ENCODE measurements around the gene ZSWIM7. TPM values are rescaled to one million over a fixed set of nuclear protein-coding genes. Genes with fewer than 3 reads are reported as not detected.
A peak's percentile ranks its signal among the peaks of the same experiment; 100 is the strongest.

Gene ZSWIM7
- total RNA-seq, 2 donors from 2014 or later: 11.9 to 16.5 TPM

DNA sequence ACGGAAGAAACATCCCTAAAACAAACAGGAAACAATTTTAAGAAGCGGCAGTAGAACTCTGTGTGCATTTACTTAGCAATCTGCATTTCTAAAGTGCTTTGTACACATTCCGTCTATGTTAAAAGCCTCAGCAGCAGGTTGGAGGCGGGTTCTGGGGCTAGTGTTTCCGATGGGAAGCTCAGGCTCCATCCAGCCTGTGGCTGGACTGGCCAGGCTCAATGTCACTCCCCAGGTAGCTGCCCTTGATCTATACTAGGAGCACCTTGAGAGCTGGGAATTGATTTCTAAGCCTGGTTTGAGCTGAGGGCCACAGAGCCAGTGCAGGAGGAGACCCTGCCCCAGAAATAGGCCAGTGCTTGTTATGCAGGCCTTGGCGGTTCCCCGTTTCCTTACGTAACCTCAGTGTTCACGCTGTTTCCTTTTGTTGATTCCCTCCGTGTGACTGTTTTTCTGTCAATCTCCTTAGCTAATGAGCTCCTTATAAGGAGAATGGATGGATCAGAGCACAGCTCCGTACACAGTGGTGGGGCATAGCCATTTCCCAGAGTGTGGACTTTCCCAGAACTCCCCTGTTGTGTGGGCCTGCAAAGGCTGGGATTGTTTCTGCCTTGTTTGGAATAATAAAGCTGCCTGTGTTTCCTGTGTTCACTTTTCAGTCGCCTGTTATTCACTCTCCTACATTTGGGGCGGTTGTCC, 33.2 kb downstream of the ZSWIM7 start:
- DNase-seq (ENCODE audit: low spot score): no peak
- intact Hi-C loops (cut with DNase I): no loop called here

DNA sequence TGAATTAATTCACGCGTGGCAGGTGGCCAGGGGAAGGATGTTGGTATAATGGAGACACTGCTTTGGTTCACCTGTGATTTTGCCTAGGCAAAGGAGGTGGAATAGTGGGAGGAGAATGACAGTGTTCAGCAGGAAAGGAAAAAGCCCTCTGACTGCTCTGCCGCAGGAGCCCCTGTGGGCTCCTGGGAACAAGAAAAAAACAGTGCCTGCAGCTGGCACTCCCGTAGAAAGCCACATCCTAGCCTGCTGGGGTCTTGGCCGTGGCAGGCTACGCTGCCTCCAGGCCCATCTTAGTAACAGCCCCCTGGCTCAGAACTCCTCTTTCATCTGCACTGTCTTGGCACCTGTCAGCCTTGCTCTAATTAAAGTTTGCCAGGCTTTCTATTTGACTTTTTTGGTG, 34.0 kb downstream of the ZSWIM7 start:
- intact Hi-C loops (cut with DNase I): no loop called here
- no peak for DNase-seq (ENCODE audit: low spot score)

GRCh38 chr17:15963670-15964110, 35.8 kb downstream of the ZSWIM7 start:
- intact Hi-C loops (cut with DNase I): no loop called here
- DNase-seq (ENCODE audit: low spot score): no peak

- intact Hi-C loops (cut with DNase I): no loop called here
- no peak for DNase-seq (ENCODE audit: low spot score)
These were observed 41.0 kb downstream of the ZSWIM7 start for GRCh38 chr17:15958484-15958854.

DNA sequence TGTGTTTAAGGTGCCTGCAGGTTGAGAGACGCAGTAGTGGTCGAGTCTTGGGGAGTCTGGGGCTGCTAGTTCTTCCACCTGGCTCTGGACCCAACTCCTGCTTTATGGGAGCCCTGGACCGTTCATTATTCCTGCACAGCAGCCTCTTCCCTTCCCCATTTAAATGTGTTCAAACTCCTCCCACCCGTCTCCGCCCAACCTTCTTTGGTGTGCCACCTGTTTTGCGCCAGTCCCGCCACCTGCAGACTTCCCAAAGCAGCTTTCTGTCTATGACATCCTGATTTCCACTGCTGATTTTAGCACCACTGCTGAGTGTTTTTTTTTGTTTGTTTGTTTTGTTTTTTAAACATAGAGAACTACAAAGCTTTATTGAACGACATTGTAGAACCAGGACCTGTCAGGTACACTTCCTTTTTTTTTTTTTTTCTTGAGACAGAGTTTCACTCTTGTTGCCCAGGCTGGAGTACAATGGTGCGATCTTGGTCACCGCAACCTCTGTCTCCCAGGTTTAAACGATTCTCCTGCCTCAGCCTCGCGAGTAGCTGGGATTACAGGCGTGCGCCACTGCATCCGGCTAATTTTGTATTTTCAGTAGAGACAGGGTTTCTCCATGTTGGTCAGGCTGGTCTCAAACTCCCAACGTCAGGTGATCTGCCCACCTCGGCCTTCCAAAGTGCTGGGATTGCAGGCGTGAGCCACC, 41.7 kb downstream of the ZSWIM7 start:
- intact Hi-C loops (cut with DNase I): no loop called here
- no peak for DNase-seq (ENCODE audit: low spot score)

DNA sequence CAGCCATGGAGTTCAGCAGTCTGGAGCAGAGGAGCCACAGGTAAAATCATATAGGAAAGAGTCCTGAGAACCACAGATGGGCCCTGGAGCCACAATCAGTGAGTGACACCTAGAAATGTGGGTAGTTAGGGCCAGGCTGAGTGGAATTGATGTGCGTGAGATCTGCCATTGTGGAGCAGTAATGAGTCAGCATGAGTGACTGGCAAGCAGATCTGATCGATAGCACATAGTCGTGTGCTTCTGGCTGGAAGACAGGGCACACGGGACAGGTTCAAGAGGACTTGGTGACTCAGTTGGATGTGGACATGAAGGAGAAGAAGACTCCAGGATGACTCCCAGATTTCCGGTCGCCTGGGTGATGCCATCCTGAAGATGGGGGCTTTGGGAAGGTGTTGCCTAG, 42.3 kb downstream of the ZSWIM7 start:
- no peak for DNase-seq (ENCODE audit: low spot score)
- intact Hi-C loops (cut with DNase I): no loop called here

- DNase-seq (ENCODE audit: low spot score): peak; percentile 64
These were observed 43.5 kb downstream of the ZSWIM7 start for GRCh38 chr17:15955793-15956541.

GRCh38 chr17:15954222-15954621, 45.3 kb downstream of the ZSWIM7 start:
- DNase-seq (ENCODE audit: low spot score): peak; percentile 25
- intact Hi-C loops (cut with DNase I): no loop called here

More at GRCh38 chr17:15955793-15956541, 43.5 kb downstream of the ZSWIM7 start:
- intact Hi-C loops (cut with DNase I): no loop called here

GRCh38 chr17:15952916-15953790, 46.4 kb downstream of the ZSWIM7 start:
- DNase-seq (ENCODE audit: low spot score): peak; percentile 70
- intact Hi-C loops (cut with DNase I): no loop called here

- DNase-seq (ENCODE audit: low spot score): peak; percentile 9
- intact Hi-C loops (cut with DNase I): no loop called here
These were observed 47.4 kb downstream of the ZSWIM7 start for GRCh38 chr17:15952048-15952532.

DNA sequence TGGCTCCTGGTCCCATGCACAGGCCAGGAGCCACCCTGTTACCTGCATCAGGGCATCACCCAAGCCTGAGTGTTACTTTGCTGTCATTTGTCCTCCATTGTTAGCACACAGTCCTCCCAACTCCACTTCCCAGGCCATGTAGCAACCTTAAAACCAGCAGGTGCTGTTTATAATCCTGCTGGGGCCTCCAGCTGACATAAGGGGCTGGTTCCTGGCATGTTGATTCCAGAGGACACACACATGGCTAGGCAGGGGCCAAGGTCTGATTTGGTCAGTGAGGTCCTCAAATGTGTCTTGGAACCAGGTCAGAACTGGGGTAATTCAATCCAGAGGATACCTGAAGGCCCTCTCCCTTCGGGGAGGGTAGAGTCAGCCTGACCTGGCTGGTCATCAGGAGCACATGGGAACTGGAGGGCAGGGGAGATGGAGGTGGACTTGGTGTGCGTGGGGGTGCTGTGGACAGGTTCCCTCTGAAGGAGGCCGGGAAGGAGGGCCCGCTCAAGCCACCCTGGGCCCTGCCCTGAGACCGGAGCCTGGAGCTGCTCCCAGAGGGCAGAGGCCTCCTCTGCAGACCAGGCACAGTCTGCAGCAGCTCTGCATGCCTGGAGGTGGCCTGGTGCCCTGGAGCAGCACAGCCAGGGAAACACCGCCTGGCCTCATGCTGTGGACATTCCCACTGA, 48.0 kb downstream of the ZSWIM7 start:
- peak; percentile 66 for DNase-seq (ENCODE audit: low spot score)

GRCh38 chr17:15947976-15948752, 51.3 kb downstream of the ZSWIM7 start:
- DNase-seq (ENCODE audit: low spot score): no peak
- intact Hi-C loops (cut with DNase I): no loop called here

More for the DNA sequence above, 48.0 kb downstream of the ZSWIM7 start:
- intact Hi-C loops (cut with DNase I): no loop called here

DNA sequence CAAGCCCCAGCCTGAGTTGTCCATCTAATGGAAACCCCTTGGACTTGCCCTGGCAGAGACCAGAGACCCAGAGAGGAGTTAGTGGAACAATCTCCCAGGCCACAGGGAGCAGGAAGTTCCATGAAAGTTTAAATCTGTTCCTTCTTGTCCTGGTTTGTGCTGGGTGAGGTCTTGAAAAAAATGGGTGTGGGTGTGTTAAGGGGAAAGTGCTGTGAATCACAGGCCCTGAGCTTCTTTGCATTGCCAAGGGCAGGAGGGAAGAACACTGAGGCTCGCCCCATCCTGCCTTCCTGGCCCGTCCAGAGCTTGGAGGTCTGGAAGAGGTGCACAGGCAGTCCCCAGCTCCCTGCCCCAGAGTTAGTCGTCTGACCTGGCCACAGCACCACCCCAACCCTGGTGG, 52.2 kb downstream of the ZSWIM7 start:
- no peak for DNase-seq (ENCODE audit: low spot score)
- intact Hi-C loops (cut with DNase I): no loop called here

- intact Hi-C loops (cut with DNase I): no loop called here
These were observed 52.8 kb downstream of the ZSWIM7 start for GRCh38 chr17:15946611-15947120.

DNA sequence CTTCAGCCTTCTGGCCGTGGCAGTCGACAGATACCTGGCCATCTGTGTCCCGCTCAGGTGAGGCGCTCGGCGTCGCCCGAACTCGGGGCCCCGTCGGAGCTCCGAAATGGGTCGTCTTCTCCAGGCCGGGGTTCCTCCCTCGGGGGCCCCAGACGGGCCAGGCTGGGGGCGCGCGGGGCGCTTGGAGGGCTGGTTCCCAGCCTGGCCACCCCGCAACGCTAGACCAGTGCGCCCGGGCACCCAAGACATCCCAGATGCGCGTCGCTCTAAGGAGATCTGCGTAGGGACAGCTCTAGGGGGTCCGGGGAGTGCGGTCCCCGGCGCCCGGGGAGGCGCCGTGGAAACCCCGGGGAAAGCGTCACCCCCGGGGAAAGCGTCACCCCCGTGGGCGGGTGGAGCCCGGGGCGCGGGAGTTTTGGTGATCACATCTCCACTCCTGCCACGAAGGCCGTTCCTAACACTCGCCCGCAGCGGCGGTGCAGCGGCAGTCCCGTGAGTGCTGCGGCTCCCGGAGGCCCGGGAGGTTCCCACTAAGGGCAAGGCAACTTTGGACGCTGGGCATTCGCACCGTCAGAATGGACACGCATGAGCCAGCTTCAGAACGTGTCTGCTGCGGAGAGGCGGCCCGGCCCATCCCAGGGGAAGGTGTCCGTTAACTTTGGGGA, 53.8 kb downstream of the ZSWIM7 start:
- DNase-seq (ENCODE audit: low spot score): peak; percentile 84
- intact Hi-C loops (cut with DNase I): no loop called here

More at GRCh38 chr17:15946611-15947120, 52.8 kb downstream of the ZSWIM7 start:
- peak; percentile 46 for DNase-seq (ENCODE audit: low spot score)

DNA sequence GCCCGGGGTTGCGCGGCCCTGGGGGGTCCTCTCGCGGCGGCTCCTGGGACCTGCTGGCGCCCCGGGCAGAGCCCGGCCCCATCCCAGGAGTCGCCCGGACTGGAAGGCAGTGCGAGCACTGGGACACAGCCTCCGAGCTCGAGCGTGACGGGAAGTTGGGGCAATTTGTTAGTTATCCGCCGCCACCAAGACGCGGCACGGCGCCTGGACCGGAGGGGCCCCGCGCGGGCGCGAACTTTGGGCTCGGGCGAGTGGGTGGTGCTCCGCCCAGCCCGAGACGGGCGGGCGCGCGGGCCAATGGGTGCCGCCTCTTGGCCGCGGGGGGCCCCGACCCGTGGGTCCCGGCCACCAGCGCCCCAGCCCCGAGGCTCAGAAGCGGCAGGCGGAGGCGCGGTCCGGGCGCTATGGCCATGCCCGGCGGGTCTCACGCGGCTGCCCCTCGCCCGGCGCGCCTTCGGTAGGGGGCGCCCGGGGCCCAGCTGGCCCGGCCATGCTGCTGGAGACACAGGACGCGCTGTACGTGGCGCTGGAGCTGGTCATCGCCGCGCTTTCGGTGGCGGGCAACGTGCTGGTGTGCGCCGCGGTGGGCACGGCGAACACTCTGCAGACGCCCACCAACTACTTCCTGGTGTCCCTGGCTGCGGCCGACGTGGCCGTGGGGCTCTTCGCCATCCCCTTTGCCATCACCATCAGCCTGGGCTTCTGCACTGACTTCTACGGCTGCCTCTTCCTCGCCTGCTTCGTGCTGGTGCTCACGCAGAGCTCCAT, 54.6 kb downstream of the ZSWIM7 start, which contains the start of gene ADORA2B:
Gene ADORA2B (plus strand): TSS at position 372 of the 768 bp plus-strand sequence. CDS start 119 bp downstream, at position 491.
- peak; percentile 87 for DNase-seq (ENCODE audit: low spot score)
- intact Hi-C loops (cut with DNase I): no loop called here

All from posterior vena cava (tissue), 2 donors.